Measurements from ENCODE around the gene KRT2. TPM values are rescaled to one million over a fixed set of nuclear protein-coding genes. Genes with fewer than 3 reads are reported as not detected.

The KRT2 gene
- total RNA-seq, 4 donors from 2014 or later = 357 to 1,953 (median 1,221) TPM

DNA sequence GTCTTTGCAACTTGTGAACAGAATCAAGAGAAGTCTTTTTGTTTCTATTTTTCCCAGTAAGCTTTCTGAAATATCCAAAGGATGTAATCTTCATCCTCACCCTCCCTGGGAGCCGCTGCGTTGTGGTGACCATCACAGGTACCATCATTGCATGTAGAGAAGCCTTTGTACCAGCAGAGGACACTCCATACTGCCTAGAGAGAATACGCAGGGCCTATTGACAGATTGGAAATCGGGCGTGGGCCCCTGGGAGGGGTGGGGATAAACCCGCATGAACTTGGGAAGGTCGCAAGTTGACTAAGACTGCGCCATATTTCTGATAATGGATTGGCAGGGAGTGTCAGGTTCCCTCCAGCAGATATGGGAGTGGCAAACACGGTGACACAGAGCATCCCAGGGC, 15.5 kb upstream of the KRT2 start:
- no peaks in the 10 kb centered on the region for H3K36me3 ChIP-seq
- no peak overlapping the region for H3K4me3 ChIP-seq
- TF ChIP-seq POLR2A (IDR thresholded peaks at IDR 0.05) = no peak
- TF ChIP-seq, protein P1, sequence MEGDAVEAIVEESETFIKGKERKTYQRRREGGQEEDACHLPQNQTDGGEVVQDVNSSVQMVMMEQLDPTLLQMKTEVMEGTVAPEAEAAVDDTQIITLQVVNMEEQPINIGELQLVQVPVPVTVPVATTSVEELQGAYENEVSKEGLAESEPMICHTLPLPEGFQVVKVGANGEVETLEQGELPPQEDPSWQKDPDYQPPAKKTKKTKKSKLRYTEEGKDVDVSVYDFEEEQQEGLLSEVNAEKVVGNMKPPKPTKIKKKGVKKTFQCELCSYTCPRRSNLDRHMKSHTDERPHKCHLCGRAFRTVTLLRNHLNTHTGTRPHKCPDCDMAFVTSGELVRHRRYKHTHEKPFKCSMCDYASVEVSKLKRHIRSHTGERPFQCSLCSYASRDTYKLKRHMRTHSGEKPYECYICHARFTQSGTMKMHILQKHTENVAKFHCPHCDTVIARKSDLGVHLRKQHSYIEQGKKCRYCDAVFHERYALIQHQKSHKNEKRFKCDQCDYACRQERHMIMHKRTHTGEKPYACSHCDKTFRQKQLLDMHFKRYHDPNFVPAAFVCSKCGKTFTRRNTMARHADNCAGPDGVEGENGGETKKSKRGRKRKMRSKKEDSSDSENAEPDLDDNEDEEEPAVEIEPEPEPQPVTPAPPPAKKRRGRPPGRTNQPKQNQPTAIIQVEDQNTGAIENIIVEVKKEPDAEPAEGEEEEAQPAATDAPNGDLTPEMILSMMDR (IDR thresholded peaks at IDR 0.05) = no peak
- TF ChIP-seq POLR2AphosphoS5 (IDR thresholded peaks at IDR 0.05) = no peak
- no peak for TF ChIP-seq EP300 (IDR thresholded peaks at IDR 0.05)
- H3K4me1 ChIP-seq = peaks cover 6% of the 10 kb centered on the region
- H3K27ac ChIP-seq = no peak overlapping the region
- peaks cover 4% of the 10 kb centered on the region for H3K27me3 ChIP-seq
- WGBS = 57% methylated on average over 9 of the region's 9 CpGs
- no peaks in the 10 kb centered on the region for H3K9me3 ChIP-seq
- DNase-seq (ENCODE audit: low spot score in 2 of 2) = no peak

DNA sequence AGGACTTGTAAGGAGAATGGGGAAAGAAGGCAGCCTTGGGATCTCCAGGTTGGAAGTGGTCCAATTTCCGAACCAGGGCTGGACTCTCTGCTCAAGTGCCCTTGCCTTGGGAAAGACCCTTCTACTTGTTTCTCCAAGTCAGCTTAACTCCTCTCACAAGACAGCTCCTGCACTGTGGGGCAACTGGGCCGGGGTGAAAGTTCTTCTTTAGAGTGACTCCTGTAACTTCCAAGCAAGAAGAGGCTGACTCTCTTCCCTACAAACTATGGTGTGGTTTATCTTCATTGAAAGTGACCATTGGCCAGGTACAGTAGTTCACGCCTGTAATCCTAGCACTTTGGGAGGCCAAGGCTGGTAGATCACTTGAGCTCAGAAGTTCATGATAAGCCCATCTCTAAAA, 14.5 kb upstream of the KRT2 start:
- Histone ChIP-seq H3K36me3 (no peaks in the 10 kb centered on the region), H3K9me3 (no peaks in the 10 kb centered on the region), H3K27me3 (peaks cover 4% of the 10 kb centered on the region), H3K4me3 (no peak overlapping the region), H3K4me1 (peaks cover 6% of the 10 kb centered on the region), H3K27ac (no peak overlapping the region)
- WGBS = 82% methylated on average over 3 of the region's 3 CpGs
- TF ChIP-seq POLR2AphosphoS5 (IDR thresholded peaks at IDR 0.05) (no peak), EP300 (IDR thresholded peaks at IDR 0.05) (no peak), POLR2A (IDR thresholded peaks at IDR 0.05) (no peak)
- TF ChIP-seq, protein P1 (IDR thresholded peaks at IDR 0.05) = no peak
- no peak for DNase-seq (ENCODE audit: low spot score in 2 of 2)

DNA sequence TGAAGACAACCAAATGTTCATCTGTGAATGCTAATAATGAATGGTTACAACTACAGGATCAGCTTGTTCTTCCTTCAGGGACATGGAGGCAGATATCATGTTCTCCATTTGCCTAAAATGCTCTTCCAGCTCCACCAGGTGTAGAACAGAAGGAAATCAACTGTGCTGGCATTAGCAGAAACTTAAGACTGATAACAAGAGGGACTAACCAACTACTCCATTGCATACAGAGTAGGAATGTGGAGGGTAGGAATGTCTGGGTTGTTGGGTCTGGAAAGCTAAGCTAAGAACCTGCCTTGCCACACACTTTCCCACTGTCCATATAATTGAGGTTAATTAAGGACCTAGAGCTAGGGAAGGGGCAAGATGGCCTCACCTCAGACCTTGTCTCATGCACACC, 11.4 kb upstream of the KRT2 start:
- Histone ChIP-seq H3K36me3 (no peaks in the 10 kb centered on the region), H3K4me1 (peaks cover 19% of the 10 kb centered on the region), H3K4me3 (no peak overlapping the region), H3K27me3 (peaks cover 4% of the 10 kb centered on the region), H3K9me3 (no peaks in the 10 kb centered on the region), H3K27ac (no peak overlapping the region)
- no peak for TF ChIP-seq POLR2A (IDR thresholded peaks at IDR 0.05)
- TF ChIP-seq, protein P1 (IDR thresholded peaks at IDR 0.05) = no peak
- no peak for TF ChIP-seq EP300 (IDR thresholded peaks at IDR 0.05)
- no peak for TF ChIP-seq POLR2AphosphoS5 (IDR thresholded peaks at IDR 0.05)
- no peak for DNase-seq (ENCODE audit: low spot score in 2 of 2)

DNA sequence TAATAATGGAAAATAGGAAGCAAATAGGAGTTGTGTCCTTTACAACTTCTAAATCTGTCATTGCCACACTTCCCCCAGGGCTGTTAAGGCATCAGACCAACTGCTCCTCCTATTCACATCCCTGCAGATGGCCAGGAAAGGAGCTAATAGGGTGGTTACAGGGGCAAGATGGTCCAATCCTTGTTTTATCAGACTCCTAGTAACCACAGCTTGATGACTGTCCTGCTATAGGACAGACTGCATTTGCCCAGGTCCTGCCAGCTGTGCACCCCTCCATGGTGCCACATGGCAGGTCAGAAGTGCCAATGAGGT, 10.9 kb upstream of the KRT2 start:
- no peak overlapping the region for H3K4me3 ChIP-seq
- no peaks in the 10 kb centered on the region for H3K9me3 ChIP-seq
- H3K4me1 ChIP-seq = peaks cover 21% of the 10 kb centered on the region
- TF ChIP-seq POLR2A (IDR thresholded peaks at IDR 0.05) (no peak), EP300 (IDR thresholded peaks at IDR 0.05) (no peak), POLR2AphosphoS5 (IDR thresholded peaks at IDR 0.05) (no peak)
- TF ChIP-seq, protein P1 (IDR thresholded peaks at IDR 0.05) = no peak
- no peak for DNase-seq (ENCODE audit: low spot score in 2 of 2)
- H3K27me3 ChIP-seq = peaks cover 4% of the 10 kb centered on the region
- peak overlapping the region; percentile 73 for H3K27ac ChIP-seq
- H3K36me3 ChIP-seq = no peaks in the 10 kb centered on the region

DNA sequence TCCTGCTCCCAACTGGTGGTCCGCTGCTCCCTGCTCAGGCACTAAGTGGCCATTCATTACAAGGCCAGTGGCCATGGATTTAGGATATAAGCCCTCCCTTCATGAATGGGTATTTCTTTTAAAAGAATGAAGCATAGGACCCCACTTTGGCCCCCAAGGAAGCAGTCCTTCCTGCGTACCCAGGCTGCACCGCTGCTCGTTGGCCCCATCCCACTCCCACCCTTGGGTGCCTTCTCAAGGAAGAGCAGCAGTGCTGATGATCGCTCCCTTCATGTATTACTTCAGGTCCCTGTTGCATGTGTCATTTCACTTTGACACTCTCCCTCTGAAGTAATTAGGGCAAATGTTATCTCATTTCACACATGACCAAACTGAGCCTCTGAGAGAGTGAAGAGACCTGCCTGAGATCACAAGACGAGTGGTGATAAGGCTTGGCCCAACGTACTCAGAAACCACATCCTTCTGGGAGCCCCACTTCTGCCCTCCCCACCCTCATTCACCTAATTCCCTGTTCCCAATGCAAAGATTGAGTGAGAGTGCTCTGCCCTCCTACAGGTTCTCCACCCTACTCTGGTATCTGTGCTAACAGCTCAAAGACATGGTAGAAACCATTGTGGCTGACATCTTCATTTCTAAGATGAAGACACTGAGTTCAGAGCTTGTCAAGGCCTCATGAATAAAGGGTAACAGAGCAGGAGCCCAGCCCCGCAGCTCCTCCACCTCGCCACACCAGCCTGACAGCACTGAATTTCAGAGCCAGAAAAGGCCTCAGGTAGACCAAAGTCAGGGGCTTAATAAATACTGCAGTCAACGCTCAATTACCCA, 10.3 kb upstream of the KRT2 start:
- Histone ChIP-seq H3K36me3 (no peaks in the 10 kb centered on the region), H3K9me3 (no peaks in the 10 kb centered on the region), H3K27ac (peak overlapping the region; percentile 73), H3K4me1 (peaks cover 21% of the 10 kb centered on the region), H3K27me3 (peaks cover 4% of the 10 kb centered on the region), H3K4me3 (no peak overlapping the region)
- TF ChIP-seq, protein P1 (IDR thresholded peaks at IDR 0.05) = no peak
- TF ChIP-seq POLR2AphosphoS5 (IDR thresholded peaks at IDR 0.05) = no peak
- no peak for TF ChIP-seq EP300 (IDR thresholded peaks at IDR 0.05)
- TF ChIP-seq POLR2A (IDR thresholded peaks at IDR 0.05) = no peak
- 75% methylated on average over 10 of the region's 10 CpGs for WGBS
- DNase-seq (ENCODE audit: low spot score in 2 of 2) = no peak
